Measurements from ENCODE around the gene IQSEC3. TPM values are rescaled to one million over a fixed set of nuclear protein-coding genes. Genes with fewer than 3 reads are reported as not detected.
"Not testable (repeated sequence)": the region's sequence is repeated elsewhere in the genome, so short reads cannot be mapped to it uniquely, and the experiment has no call there.

Gene IQSEC3
- total RNA-seq, 2 donors from 2014 or later = 0.78 to 1.6 TPM

DNA sequence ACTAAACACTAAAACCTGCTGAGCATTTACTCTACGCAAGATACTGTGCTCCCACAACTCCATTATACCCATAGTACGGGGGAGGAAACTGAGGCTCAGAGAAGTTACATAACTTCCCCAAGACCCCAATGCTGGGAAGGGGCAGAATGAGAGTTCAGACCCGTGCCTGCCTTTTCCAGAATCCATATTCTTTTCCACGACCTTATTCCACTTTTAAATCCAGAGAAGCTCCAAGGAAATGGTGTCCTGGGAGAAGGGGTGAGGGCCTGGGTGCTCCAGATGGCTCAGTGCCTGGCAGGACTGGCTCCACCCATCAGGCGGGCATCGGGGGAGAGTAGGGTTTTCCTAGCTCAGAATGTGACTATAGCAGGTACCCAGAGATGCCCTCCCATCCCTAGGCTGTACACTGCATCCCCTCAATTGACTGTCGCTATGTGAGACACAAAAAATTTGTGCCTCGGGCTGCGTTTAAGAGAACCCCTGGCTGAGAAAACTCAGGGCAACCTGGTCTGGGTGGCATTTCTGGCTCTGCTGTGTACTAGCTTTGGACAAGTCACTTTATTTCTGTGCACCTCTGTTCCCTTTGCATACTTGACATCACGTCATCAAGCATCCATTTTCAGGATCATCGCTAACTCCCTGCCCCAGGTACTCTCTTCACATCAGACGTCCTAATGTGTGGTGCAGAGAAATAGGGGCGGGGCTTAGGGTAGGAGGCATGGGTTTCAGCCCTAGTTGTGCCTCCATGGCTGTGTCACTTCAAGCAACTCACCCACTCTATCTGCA is 11.6 kb upstream of the IQSEC3 start:
- TF ChIP-seq, protein P1, sequence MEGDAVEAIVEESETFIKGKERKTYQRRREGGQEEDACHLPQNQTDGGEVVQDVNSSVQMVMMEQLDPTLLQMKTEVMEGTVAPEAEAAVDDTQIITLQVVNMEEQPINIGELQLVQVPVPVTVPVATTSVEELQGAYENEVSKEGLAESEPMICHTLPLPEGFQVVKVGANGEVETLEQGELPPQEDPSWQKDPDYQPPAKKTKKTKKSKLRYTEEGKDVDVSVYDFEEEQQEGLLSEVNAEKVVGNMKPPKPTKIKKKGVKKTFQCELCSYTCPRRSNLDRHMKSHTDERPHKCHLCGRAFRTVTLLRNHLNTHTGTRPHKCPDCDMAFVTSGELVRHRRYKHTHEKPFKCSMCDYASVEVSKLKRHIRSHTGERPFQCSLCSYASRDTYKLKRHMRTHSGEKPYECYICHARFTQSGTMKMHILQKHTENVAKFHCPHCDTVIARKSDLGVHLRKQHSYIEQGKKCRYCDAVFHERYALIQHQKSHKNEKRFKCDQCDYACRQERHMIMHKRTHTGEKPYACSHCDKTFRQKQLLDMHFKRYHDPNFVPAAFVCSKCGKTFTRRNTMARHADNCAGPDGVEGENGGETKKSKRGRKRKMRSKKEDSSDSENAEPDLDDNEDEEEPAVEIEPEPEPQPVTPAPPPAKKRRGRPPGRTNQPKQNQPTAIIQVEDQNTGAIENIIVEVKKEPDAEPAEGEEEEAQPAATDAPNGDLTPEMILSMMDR (IDR thresholded peaks at IDR 0.05) = no peak
- TF ChIP-seq POLR2A (IDR thresholded peaks at IDR 0.05) = no peak
- H3K9me3 ChIP-seq = no peaks in the 10 kb centered on the region
- no peaks in the 10 kb centered on the region for H3K4me1 ChIP-seq
- no peaks in the 10 kb centered on the region for H3K27me3 ChIP-seq
- H3K36me3 ChIP-seq (replicated peaks in 1 of 2; ENCODE audit: insufficient read depth in 1 of 2, low read depth in 2 of 2) = no peaks in the 10 kb centered on the region
- intact Hi-C loops (cut with DNase I) = no loop called here
- ATAC-seq (no peak), DNase-seq (no peak)
- WGBS, 2 donors = 55 to 56% methylated on average over 13 of the region's 13 CpGs
- no peak overlapping the region for H3K4me3 ChIP-seq
- no peak overlapping the region for H3K27ac ChIP-seq

DNA sequence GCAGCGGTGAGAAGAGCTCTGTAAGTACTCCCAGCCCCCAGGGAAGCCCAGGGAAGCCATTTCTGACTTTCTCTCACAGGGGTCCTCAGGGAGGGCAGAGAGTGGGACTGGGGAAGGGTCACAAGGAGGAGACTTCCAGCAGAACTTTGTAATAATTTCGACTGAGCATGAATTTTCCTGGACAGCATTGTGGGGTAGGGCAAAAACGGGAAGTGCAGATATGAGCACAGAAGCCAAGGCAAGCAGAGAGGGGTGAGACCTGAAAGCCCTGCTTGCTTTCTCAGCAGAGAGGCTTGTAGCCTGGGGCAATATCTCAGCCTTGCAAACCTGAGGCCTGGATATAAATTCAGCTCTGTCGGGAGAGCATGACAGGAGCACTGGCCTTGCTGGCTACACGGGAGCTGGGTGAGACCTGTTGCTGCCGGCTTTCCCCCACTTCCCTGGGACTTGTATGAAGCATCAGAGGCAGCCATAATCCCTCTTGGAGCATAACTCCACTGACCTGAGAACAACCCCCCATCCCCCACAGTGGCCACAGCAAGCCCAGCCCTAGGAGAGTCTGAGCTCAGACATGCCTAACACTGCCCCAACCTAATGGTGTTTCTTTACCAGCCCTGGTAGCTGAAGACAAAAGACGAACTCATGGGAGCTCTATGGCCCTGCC is 9.8 kb upstream of the IQSEC3 start:
- Histone ChIP-seq H3K27me3 (no peaks in the 10 kb centered on the region), H3K4me3 (no peak overlapping the region), H3K36me3 (replicated peaks in 1 of 2; ENCODE audit: insufficient read depth in 1 of 2, low read depth in 2 of 2) (no peaks in the 10 kb centered on the region), H3K27ac (no peak overlapping the region), H3K4me1 (no peaks in the 10 kb centered on the region), H3K9me3 (no peaks in the 10 kb centered on the region)
- no peak for ATAC-seq
- DNase-seq = no peak
- WGBS, 2 donors = 55 to 56% methylated on average over 7 of the region's 7 CpGs
- TF ChIP-seq, protein P1 (IDR thresholded peaks at IDR 0.05) = no peak
- no peak for TF ChIP-seq POLR2A (IDR thresholded peaks at IDR 0.05)
- intact Hi-C loops (cut with DNase I) = no loop called here

DNA sequence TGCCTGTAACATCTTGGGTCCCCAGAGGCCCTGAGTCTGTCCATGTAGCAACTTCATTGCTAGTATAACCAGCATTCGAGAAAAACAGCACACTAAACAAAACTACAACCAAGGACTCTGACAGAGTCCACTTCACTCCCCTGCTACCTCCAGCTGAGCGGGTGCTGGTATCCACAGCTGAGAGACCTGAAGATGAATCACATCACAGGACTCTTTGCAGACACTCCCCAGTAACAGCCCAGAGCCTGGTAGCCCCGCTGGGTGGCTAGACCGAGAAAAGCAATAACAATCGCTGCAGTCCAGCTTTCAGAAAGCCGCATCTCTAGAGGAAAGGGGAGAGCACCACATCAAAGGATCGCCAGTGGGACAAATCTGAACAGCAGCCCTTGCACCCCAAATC is 9.0 kb upstream of the IQSEC3 start:
- no peak for ATAC-seq
- DNase-seq = no peak
- WGBS, 2 donors = 63 to 67% methylated on average over 7 of the region's 7 CpGs
- Histone ChIP-seq H3K9me3 (no peaks in the 10 kb centered on the region), H3K27me3 (no peaks in the 10 kb centered on the region), H3K36me3 (replicated peaks in 1 of 2; ENCODE audit: insufficient read depth in 1 of 2, low read depth in 2 of 2) (no peaks in the 10 kb centered on the region), H3K4me3 (no peak overlapping the region), H3K27ac (no peak overlapping the region), H3K4me1 (no peaks in the 10 kb centered on the region)
- intact Hi-C loops (cut with DNase I) = no loop called here
- TF ChIP-seq POLR2A (IDR thresholded peaks at IDR 0.05) = no peak
- TF ChIP-seq, protein P1 (IDR thresholded peaks at IDR 0.05) = no peak

DNA sequence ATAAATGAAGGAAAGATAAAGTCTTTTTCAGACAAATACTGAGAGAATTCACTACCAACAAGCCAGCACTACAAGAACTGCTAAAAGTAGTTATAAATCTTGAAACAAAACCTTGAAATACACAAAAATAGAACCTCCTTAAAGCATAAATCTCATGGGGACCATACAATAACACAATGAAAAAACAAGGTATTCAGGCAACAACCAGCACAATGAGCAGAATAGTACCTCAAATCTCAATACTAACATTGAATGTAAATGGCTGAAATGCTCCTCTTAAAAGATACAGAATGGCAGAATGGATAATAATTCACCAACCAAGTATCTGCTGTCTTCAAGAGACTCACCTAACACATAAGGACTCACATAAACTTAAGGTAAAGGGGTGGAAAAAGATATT is 7.7 kb upstream of the IQSEC3 start:
- H3K4me3 ChIP-seq = no peak overlapping the region
- H3K27ac ChIP-seq = no peak overlapping the region
- no peaks in the 10 kb centered on the region for H3K9me3 ChIP-seq
- no peak for DNase-seq
- ATAC-seq = no peak
- no peaks in the 10 kb centered on the region for H3K36me3 ChIP-seq (replicated peaks in 1 of 2; ENCODE audit: insufficient read depth in 1 of 2, low read depth in 2 of 2)
- TF ChIP-seq, protein P1 (IDR thresholded peaks at IDR 0.05) = no peak
- no peak for TF ChIP-seq POLR2A (IDR thresholded peaks at IDR 0.05)
- no peaks in the 10 kb centered on the region for H3K4me1 ChIP-seq
- no peaks in the 10 kb centered on the region for H3K27me3 ChIP-seq
- intact Hi-C loops (cut with DNase I) = no loop called here

DNA sequence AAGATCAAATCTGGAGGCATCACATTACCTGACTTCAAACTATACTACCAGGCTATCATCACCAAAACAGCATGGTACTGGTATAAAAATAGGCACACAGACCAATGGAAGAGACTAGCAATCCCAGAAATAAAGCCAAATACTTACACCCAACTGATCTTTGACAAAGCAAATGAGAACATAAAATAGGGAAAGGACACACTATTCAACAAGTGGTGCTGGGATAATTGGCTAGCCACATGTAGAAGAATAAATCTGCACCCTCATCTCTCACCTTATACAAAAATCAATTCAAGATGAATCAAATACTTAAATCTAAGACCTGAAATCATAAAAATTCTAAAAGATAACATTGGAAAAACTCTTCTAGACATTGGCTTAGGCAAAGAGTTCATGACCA is 4.7 kb upstream of the IQSEC3 start:
- H3K27me3 ChIP-seq; ATAC-seq; H3K4me3 ChIP-seq; H3K27ac ChIP-seq; H3K4me1 ChIP-seq; DNase-seq; H3K36me3 ChIP-seq (replicated peaks in 1 of 2; ENCODE audit: insufficient read depth in 1 of 2, low read depth in 2 of 2); H3K9me3 ChIP-seq; intact Hi-C loops (cut with DNase I): not testable (repeated sequence)

DNA sequence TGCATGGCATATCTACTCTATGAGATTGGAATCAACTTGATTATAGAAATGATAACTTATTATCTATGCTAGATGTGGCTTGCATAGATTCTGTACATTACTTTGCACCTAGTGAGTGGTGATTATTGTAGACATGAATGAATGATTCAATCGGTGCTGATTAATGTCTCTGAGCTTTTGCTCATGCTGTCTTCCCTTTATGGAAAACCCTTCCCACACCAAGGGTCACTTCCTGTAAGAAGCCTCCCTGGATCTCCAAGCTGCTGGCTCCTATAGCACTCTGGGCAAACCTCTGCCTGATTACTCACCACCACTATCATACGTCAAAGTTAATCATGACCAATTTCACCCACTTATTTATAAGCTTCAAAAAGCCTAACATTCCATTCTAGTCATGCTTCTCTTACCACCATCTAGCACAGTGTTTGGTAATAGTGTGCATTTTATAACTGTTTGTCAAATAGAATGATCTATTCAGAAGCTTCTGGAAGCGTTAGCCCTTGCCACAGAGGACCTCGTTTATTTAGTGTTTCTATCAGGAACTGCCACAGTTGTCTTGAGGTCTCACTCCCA is 990 bp upstream of the IQSEC3 start:
- intact Hi-C loops (cut with DNase I); H3K9me3 ChIP-seq; H3K27me3 ChIP-seq; DNase-seq; H3K27ac ChIP-seq; H3K4me1 ChIP-seq; ATAC-seq; H3K36me3 ChIP-seq (replicated peaks in 1 of 2; ENCODE audit: insufficient read depth in 1 of 2, low read depth in 2 of 2); H3K4me3 ChIP-seq: not testable (repeated sequence)
- WGBS, 2 donors = 35 to 37% methylated on average over 4 of the region's 4 CpGs

DNA sequence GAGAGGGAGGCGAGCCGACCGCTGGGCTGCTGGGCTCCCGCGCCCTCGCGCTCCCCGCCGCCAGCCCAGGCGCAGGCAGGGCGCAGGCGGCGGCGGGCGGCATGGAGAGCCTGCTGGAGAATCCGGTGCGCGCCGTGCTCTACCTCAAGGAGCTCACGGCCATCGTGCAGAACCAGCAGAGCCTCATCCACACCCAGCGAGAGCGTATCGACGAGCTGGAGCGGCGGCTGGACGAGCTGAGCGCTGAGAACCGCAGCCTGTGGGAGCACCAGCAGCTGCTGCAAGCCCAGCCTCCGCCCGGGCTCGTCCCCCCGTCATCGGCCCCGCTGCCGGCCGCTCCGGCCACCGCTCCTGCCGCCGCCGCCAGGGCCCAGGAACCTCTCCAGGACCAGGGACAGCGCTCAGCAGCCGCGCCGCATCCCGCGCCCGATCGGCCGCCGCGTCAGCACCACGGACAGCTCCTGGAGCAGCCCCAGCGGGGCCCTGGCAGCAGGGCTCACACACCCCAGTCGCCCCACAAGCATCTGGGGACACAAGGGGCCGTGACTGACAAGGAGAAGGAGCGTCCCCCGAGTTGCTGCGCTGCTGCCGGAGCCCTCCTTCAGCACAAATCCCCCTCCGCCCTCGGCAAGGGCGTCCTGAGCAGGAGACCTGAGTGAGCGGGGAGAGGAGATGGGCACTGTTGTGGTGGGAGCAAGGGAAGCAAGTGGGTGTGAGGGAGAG is 376 bp downstream of the IQSEC3 start:
- H3K27me3 ChIP-seq; H3K4me1 ChIP-seq; H3K36me3 ChIP-seq (replicated peaks in 1 of 2; ENCODE audit: insufficient read depth in 1 of 2, low read depth in 2 of 2); H3K27ac ChIP-seq; H3K9me3 ChIP-seq; H3K4me3 ChIP-seq; intact Hi-C loops (cut with DNase I): not testable (repeated sequence)
- ATAC-seq (peak; percentile 94), DNase-seq (peak; percentile 50 to 74 (median 62))
- 4 to 13% methylated on average over 13 to 44 of the region's 66 CpGs for WGBS, 2 donors

Measured in body of pancreas (tissue), 4 donors.